ENCODE data around the gene NRP2. TPM values are rescaled to one million over a fixed set of nuclear protein-coding genes. Genes with fewer than 3 reads are reported as not detected.

NRP2 gene
- total RNA-seq, 6 donors from 2014 or later = 61.4 to 99.4 (median 71.8) TPM

DNA sequence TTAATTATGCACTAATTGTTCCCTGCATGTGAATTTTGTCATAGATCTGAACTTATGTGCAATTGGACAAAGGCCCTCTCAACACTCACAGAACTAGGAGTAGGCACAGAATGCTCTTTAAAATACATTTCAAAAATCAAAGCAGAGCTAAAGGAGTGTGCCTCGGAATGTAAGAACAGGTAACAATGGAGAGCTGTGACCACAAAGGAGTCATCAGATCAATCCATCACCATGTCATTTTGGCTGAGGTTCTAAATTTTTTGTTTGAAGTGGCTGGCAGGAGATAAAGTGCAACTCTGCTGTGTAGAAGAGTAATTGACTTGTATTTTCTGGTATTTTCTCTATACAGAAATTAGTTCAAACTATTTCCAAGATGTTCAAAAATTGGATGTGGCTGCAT lies 155.4 kb downstream of the NRP2 start:
- 59 to 60% methylated on average over 1 of the region's 1 CpG for WGBS, 2 donors
- Histone ChIP-seq H3K4me1 (peaks cover 0 to 8% (median 0%) of the 10 kb centered on the region in 4 donors), H3K27ac (no peak overlapping the region), H3K36me3 (no peaks in the 10 kb centered on the region), H3K9me3 (peaks cover 0 to 2% (median 0%) of the 10 kb centered on the region in 4 donors), H3K27me3 (no peaks in the 10 kb centered on the region), H3K4me3 (no peak overlapping the region)
- DNase-seq (no peak), ATAC-seq (ENCODE audit: low FRiP score in 2 of 2) (no peak)
- no peak for TF ChIP-seq EP300 (IDR thresholded peaks at IDR 0.05)

DNA sequence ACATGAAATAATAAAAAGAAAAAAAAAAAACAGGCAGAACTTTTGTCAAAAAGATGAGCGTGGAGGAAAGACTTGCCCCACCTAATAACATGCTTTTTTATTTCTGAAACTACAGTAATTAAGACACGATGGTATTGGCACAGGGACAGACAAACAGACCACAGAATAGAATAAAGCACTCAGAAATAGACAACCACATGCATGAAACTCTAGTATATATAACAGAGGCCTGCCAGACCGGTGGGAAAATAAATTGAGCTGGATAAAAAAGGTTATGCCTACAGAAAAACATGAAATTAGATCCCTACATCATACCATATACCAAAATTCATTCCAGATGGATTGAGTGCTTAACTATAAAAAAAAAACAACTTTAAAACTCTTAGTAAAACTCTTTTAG lies 163.1 kb downstream of the NRP2 start:
- H3K27ac ChIP-seq = no peak overlapping the region
- H3K9me3 ChIP-seq = no peaks in the 10 kb centered on the region
- H3K4me3 ChIP-seq = no peak overlapping the region
- H3K27me3 ChIP-seq = no peaks in the 10 kb centered on the region
- no peaks in the 10 kb centered on the region for H3K36me3 ChIP-seq
- no peak for TF ChIP-seq POLR2A (IDR thresholded peaks at IDR 0.05)
- TF ChIP-seq POLR2AphosphoS5 (IDR thresholded peaks at IDR 0.05) = no peak
- no peak for TF ChIP-seq EP300 (IDR thresholded peaks at IDR 0.05)
- TF ChIP-seq, protein P1, sequence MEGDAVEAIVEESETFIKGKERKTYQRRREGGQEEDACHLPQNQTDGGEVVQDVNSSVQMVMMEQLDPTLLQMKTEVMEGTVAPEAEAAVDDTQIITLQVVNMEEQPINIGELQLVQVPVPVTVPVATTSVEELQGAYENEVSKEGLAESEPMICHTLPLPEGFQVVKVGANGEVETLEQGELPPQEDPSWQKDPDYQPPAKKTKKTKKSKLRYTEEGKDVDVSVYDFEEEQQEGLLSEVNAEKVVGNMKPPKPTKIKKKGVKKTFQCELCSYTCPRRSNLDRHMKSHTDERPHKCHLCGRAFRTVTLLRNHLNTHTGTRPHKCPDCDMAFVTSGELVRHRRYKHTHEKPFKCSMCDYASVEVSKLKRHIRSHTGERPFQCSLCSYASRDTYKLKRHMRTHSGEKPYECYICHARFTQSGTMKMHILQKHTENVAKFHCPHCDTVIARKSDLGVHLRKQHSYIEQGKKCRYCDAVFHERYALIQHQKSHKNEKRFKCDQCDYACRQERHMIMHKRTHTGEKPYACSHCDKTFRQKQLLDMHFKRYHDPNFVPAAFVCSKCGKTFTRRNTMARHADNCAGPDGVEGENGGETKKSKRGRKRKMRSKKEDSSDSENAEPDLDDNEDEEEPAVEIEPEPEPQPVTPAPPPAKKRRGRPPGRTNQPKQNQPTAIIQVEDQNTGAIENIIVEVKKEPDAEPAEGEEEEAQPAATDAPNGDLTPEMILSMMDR (IDR thresholded peaks at IDR 0.05) = no peak
- DNase-seq (no peak), ATAC-seq (ENCODE audit: low FRiP score in 2 of 2) (no peak)
- WGBS, 2 donors = 85 to 86% methylated on average over 3 of the region's 3 CpGs
- peaks cover 0 to 7% (median 0%) of the 10 kb centered on the region in 4 donors for H3K4me1 ChIP-seq

Measured in upper lobe of left lung (tissue), 6 donors.